Measurements from ENCODE around the gene CFAP107.
"Not testable (repeated sequence)": the region's sequence is repeated elsewhere in the genome, so short reads cannot be mapped to it uniquely, and the experiment has no call there.

The CFAP107 gene

DNA sequence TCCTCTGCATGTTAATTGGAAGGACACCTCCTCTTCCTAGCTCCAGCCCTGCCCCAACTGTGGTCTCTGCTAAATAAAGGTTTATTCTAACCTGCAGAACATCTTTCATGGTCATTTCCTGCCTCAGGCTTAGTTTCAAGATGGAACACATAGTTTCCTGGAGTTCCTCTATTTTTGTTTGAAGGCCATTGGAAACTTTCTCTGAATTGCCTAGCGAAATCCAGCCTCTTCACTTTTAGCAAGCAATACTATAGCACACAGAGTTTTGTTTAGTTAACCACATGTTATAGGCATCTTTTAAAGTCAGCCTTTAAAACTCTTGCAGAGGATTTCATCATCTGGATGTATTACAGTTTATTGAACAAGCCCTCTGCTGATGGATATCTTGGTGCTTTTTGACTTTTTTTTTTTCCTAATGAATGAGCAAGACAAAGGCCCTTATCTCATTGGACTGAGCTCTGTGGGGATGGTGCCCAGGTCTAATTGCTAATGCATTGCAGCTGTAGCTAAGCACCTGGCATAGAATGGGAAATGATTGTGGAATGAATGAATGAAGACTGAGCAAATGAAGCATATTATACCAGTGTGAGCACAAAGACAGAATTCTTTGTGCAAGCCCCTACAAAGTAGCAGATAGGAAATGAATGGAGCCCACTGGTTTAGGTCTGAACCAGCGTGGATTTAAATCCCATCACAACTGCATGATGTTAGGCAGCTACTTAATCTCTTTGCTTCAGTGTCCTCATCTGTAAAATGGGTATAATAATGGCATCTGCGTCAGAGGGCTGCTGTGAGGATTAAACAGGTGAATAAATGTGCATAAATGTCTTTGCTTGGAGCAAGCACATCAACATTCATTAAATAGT, 641 bp upstream of the CFAP107 start:
- DNase-seq, result no peak

DNA sequence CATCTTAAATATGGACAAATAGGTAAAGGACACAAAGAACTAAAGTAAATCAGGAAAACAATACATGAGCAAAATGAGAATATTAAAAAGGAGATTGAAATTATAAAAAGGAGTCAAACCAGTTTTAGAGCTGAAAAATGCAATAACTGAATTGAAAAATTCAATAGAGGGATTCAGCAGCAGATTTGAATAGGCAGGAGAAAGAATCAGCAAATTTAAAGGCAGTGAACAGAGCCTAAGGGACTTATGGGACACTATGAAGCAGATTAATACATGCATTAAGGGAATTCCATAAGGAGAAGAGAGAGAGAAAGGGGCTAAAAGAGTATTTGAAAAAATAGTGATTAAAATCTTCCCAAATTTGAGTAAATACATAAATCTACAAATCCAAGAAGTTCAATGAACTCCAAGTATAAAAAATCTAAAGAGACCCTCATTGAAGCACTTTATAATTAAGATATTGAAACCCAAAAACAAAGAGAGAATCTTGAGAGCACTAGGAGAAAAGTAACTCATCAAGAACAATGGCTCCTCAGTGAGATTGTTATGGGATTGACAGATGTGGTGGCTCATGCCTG, 2.9 kb downstream of the CFAP107 start:
- DNase-seq, result no peak

DNA sequence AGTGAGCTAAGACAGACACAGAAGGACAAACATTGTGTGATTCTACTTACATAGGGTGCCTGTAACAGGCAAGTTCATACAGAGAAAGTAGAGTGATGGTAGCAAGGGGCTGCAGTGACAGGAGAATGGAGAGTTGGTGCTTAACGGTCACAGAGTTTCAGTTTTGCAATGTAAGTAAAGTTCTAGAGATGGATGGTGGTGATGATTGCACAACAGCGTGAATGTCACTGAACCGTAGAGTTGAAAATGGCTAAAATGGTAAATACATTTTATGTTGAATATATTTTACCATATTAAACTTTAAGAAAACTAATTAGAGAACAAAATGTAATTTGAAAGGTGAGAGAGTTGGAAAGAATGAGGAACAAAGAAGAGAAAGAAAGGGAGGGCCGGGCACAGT, 8.7 kb downstream of the CFAP107 start:
- no peak for DNase-seq

DNA sequence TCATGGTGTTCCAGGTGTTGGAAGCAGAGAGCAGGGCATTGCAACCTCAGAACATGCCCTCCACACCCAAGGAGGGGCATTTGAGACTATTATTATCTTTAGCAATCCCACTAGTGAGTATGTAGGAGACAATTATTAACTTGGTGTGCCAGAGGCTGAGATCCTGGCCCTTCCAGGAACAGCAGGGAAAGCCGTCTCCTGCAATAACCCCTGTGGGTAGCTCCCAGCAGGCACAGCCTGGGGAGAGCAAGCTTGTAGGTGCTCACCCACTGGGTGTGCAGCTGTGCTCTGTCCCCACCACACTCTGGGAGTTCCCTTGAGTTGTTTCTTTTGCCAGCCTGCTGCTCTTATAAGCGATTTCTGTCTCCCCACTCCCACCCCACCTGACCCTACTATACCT, 10.3 kb downstream of the CFAP107 start:
- DNase-seq, result no peak

DNA sequence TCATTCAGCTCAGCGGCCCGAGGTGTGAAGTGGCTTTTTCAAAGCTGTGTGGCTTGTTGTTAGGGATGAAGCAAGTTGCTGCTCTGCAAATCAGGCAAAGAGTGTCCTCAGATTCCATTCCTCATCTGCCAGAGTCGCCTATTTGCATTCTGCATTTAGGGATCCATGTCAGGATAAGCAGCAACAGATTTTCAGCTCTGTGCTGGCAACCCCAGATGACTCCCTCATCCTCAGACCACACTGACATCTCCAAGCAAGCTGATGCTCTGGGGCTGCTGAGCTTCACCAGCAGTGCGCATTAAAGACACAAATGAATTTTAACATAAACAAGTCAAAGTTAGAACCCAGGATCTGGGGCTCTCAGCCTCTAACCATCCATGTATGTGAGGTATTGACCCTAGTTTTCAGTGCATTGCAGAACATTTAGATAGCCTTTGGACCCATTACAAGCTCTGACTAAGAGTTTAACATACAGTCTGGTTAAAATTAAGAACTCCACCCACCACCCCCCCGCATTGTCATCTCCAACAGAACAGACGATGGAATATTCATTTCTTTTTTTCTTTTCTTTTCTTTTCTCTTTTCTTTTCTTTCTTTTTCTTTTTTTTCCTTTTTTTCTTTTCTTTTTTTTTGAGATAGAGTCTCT, 10.9 kb downstream of the CFAP107 start:
- DNase-seq, result no peak

DNA sequence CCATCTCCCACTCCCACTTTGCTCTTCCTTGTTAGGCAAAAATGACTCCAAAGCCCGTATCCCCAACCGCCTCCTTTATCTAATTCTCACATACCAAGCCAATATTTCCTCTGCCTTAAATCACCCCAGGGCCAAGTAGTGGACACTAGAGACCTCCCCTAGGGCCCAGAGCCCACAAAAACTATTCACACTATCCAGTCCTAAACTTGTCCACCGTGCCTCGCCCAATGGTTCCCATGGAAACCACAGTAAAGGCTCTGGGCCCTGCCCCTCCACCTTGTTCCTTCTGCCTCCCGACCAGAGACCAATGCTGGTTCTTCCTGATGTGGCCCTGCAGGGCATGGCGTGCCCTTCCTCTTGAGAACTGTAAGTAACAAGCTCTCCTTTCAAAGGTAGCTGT, 11.8 kb downstream of the CFAP107 start:
- DNase-seq, result no peak

DNA sequence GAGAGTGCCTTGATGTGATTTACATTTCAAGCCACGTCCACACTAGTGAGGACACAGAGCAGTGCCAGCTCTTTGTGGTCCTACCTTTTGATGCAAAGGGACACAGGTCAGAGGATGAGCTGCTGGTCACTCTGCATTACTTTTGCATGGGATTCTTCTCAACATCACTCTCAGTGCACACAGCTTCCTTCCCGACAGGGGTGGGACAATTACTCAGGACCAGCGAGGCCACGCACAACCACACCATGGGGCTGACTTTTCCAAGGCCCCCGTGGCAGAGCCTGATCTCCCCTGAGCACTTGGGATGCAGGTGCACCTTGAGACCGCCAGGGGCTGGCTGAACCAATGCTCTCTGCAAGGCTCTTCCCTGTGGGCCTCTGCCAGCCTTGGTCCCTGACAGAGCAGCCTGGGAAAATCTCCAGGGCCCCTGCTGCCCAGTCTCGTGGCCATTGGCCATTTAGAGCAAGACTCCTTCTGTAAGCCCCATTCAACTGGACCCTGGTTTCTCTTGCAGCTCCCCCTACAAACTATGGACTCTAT, 14.3 kb downstream of the CFAP107 start:
- DNase-seq, result no peak

DNA sequence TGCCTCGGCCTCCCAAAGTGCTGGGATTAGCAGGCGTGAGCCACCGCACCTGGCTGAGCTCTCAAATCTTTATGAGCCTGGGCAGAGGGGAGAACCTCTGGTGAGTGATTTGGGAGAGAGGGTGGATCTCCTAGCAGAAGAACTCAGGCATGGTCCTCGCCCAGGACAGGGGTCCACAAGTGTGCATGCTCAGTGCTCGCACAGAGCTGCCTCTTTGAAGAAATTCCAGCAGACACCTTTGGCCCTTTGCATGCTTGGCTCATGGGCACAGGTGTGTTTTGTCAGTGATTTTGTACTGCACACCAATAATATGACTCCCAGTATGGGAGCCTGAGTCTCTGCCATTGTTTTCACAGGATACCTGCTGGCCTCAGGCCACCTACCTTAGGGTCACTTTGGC, 15.8 kb downstream of the CFAP107 start:
- DNase-seq, result no peak

DNA sequence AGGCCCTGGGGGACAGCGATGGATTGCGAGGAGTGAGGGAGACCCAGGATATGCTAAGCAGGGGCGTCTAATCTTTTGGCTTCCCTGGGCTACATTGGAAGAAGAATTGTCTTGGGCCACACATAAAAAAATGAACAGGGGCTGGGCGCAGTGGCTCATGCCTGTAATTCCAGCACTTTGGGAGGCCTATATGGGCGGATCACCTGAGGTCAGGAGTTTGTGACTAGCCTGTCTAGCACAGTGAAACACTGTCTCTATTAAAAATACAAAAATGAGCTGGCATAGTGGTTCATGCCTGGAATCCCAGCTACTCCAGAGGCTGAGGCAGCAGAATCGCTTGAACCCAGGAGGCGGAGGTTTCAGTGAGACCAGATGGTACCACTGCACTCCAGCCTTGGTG, 16.8 kb downstream of the CFAP107 start:
- DNase-seq, result no peak

DNA sequence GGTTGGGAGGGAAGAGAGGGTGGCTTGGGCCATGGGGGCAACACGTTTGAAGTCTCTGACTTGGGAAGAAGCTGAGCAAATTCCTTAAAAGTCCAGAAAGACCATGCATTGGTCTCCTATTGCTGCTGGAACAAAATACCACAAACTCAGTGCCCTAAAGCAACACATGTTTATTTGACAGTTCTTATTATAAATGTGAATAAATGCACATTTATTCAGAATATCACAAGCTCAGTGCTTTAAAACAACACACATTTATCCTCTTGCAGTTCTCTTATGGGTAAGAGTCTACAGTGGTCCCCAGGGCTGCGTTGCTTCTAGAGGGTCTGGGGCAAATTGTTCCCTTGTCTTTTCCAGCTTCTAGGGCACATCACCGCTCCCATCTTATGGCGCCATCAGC, 17.5 kb downstream of the CFAP107 start:
- no peak for DNase-seq

DNA sequence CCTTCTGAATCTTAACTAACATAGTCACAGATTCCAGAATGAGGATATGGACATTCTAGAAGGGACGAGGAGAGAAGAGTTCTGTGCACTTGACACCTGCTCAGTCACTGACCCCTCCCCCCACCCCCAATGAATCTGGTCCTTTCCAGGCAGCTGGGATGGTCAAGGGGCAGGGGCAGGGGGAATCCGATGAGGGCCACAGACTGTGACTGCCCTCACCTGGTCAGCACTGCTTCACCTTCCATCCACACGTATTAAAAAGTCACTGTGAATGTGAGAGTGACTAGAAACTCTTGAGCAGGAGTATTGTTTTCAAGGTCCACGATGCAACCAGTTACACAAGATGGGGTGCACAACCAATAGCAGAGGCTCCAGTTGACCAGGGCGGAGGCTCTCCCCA, 18.0 kb downstream of the CFAP107 start:
- DNase-seq, result no peak

DNA sequence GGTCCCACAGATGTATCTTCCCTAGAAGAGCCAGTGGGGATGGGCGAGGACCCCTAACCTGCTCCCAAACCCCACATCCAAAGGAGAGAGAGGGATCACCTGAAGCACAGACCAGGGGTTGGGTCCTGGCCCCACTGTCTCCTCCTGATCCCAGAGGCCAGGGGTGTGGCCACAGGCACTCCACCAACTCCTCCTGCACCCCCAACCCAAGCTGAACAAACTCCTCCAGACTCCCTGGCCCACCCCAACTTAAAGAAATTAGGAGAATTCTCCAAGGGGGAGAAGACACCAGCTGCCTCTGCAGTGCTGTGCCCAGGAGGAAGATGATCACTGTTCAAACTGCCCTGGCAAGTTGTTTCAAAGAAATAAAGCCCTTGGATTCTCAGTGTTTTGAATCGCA, 23.0 kb downstream of the CFAP107 start:
- DNase-seq, result no peak

DNA sequence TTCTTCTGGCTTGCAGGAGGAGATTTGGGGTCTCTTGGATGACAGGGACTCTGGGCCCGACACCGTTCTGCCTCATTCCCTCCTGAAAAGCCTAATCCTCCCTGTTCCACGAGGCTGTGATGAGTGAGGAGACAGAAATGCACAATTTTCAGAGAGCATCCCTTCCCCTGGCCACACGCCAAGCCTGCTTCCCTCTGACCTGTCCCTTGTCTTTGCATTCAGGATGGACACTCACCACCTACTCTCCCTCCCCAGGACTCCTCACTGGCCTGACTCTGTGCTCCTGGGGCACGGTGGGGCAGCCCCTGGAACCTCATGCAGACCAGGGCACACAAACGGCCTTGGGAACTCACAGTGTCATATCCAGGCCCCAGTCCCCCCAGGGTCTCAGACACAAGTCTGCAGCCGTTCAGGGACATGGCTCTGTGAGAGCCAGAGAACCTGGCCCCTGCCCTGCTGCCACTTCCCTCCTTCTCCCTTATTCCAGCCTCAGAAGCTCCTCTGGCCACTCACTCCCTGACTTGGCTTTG, 24.0 kb downstream of the CFAP107 start:
- DNase-seq, result no peak

DNA sequence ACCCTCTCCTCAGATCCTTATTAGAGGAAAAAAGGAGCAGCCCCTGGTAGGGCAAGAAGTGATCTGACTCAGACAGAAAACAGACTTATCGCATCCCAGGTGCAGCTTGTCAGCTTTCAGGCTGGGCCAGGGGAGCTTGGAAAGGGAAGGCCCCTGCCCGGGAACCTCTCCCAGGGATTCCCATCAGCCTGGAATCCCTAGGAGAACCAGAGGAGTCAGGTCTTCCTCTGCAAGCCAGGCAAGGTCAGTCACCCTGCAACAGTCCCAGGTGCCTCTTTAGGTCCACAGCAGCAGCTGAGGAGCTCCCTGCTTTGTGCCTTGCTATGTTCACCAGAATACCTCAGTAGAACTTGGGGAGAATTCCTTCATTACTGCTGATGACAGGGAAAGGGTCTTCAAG, 24.6 kb downstream of the CFAP107 start:
- DNase-seq, result no peak

DNA sequence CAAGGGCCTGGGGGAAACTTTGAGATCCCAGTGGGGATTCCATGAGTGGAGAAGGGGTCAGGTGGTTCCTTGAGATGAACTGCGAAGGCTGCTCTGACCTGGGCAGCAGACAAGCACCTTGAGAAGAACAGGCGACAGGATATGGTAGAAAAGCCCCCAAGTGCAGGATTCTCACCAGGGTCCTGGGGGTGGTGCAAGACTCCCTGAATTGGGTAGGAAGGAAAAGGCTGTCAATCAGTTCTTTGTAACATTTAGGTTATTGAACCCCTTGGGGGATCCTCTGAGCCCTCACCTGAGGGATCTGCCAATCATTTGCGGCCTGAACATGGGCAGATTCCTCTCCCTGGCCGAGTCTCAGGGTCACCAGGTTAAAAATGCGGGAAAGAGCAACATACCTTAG, 25.2 kb downstream of the CFAP107 start:
- DNase-seq, result no peak

DNA sequence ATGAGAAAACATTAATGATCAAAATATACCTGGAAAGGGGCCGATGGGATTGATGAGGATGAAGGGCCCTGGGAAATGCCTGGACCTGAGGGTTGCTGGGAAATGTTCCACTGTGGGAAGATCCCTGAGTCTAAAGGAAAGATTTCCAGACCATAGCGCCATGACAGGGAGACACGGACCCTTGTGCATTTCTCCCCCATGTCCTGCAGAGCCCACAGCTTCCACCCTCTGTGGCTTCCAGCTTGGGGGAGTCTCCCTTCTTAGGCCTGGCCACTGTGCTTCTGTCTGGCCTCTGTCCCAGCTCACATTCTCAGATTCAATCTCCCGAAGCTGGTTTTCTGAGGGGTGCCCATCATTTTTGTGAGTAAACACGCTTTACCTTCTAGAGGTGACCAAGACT, 26.5 kb downstream of the CFAP107 start:
- no peak for DNase-seq

DNA sequence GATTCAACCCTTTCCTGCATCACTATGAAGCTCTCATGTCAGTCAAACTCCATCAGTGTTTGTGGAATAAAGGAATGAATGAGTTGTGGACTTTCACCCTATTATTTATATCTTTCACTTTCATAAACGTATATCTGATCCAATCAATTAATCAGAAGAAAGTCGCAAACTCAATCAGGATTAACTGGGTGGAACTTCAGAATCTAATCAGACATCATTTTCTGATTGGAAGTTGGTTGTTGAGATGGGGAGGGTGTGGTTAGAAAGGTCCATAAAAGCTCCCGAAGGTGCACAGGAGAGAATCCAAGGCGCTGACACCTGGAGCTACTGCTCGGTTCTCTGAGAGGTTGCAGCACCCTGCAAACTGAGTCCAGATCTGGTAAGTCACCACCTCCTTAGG, 27.4 kb downstream of the CFAP107 start, which contains the start of gene PRAMEF12:
PRAMEF12 (plus strand) TSS at position 301 of the 400 bp plus-strand sequence. CDS start 1,130 bp downstream, outside the sequence.
- DNase-seq, result no peak

DNA sequence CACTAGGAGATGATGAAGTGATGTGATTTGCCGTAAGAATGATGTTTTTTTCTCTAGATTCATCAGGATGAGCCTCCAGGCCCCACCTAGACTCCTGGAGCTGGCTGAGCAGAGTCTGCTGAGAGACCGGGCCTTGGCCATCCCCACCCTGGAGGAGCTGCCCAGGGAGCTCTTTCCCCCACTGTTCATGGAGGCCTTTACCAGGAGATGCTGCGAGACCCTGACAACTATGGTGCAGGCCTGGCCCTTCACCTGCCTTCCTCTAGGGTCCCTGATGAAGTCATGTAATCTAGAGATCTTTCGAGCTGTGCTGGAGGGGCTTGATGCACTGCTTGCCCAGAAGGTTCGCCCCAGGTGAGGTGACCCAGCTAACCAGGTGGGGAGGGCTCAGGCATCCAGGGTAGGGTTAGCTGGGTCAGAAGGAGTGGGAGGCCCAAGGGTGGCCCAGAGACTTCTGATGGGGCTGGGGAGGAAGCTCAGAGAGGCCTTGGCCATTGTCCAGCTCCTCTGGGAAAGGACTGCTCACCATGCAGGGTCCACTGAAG, 28.9 kb downstream of the CFAP107 start:
- DNase-seq, result no peak

DNA sequence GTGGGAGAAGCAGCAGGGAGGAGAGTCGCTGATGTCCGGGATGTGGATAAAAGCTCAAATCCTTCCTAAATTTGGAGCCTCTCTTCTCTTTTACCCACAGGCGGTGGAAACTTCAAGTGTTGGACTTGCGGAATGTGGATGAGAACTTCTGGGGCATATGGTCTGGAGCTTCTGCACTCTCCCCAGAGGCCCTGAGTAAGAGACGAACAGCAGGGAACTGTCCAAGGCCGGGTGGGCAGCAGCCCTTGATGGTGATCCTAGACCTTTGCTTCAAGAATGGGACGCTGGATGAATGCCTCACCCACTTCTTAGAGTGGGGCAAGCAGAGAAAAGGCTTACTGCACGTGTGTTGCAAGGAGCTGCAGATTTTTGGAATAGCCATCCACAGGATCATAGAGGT, 29.4 kb downstream of the CFAP107 start:
- no peak for DNase-seq

DNA sequence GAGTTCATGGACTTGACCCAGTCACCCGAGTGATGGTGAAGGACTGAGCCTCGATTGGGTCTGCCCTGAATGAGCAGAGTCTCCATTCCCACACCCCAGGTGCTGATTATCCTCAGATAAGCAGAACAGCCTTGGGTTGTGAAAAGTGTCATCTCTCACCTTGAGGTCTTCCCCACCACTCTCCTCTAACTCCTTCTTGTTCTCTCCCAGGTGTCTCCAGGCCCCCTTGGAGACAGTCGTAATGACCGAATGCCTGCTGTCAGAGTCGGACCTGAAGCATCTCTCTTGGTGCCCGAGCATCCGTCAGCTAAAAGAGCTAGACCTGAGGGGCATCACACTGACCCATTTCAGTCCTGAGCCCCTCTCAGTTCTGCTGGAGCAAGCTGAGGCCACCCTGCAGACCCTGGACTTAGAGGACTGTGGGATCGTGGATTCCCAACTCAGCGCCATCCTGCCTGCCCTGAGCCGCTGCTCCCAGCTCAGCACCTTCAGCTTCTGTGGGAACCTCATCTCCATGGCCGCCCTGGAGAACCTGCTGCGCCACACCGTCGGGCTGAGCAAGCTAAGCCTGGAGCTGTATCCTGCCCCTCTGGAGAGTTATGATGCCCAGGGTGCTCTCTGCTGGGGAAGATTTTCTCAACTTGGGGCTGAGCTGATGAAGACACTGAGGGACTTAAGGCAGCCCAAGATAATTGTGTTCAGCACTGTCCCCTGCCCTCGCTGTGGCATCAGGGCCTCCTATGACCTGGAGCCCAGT, 31.0 kb downstream of the CFAP107 start:
- no peak for DNase-seq

DNA sequence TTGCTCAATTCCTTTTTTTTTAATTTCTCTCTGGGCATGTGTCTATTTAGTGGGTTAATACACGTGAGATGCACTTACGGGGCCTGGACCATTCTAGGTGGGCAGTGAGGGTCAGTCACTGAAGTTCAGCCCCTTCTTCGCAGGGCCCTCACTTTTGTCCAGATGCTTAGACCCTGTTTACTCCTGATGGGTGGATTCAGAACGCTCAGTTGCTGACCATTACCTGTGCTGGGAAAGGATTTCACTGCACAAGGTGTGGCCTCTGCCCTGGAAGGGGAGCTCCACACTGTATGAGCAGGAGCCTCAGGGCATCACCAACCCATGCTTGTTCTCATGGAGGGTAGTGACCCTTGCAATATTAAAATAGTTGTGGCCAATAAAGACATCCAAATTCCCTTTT, 32.1 kb downstream of the CFAP107 start:
- no peak for DNase-seq

DNA sequence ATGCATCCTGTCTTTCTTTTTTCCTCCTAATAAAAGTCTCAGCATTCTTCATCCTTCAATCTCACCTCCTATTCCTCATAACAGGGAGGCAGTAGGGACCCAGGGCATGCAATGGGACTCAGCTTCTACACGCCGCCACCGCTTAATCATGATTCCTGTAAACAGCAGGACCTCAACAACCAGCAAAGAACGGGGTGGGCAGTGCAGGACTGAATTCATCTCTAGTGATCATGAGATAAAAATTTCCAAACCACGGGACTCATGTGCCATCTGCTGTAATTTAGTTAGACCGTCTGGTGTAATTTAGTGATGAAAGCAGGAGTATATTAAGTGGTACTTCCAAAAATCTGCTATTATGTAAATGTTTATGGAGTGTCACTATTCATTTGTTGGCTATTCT, 32.9 kb downstream of the CFAP107 start:
- no peak for DNase-seq

DNA sequence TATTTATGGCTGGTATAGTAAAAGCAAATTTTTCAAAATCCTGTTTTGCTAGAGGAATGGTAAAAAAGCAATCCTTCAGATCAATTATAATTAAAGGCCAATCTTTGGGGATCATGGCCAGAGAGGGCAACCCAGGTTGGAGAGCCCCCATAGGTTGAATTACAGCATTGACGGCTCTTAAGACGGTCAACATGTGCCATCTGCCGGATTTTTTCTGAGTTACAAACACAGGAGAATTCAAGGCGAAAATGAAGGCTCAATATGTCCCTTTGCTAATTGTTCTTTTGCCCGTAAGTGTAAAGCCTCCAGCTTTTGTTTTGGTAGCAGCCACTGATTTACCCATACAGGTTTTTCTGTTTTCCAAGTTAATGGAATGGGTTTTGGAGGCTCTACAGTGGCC, 35.5 kb downstream of the CFAP107 start:
- not testable (repeated sequence) for DNase-seq
